M059J (cell line): ENCODE results near the gene TOR4A. TPM values are rescaled to one million over a fixed set of nuclear protein-coding genes. Genes with fewer than 3 reads are reported as not detected.
"Not testable (repeated sequence)": the region's sequence is repeated elsewhere in the genome, so short reads cannot be mapped to it uniquely, and the experiment has no call there.

Source experiments
- DNase-seq: peaks from one replicate; pipeline ENCODE4 v3.0.0-alpha.2; 2012; ENCODE audit warnings: low read depth
- total RNA-seq: library from RNA; depleted of rRNA; stranded (reverse); fragments of >200 nt; shearing (Covaris generic); gene quantifications from 2 replicates; pipeline ENCODE4 v1.2.3, GENCODE V29; 2014

TOR4A gene
- total RNA-seq, 1 experiment from 2014 or later = 1.7 TPM

DNA sequence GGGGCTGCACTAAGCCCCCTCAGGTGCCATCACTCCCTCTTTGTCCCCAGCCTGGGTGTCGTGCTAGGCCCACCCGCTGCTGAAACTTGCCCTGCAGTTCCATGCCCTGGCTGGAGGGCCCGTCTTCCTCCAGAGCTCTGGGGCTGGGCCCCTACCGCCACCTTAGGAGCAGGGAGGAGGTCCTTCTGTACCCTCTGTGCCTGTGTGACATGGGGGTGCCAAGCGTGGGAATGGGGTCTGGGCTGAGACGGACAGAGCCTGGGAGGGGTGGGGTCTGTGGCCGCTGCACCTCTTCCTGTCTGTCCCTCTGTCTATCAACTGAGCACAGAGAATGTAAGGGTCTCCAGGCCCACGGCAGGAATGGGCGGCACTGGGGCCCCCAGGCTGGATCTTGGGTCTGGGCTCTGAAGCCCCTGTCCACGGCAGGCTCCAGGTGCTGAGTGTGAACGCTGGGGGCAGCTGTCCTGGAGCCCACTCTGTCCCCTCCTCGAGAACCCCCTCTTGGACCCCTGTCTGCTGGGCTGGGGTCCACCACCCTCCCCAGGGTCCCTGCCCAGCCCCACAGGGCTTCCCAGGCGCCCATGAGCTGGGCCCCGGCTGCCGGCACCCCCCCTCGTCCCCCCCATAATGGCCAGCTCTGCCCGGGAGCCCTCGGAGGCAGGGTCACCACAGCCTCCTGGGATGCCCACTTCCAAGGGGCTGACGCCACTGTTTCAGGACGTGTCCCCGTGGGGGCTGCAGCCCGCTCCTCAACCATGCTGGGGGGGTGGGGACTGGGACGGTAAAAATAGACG lies 40.4 kb downstream of the TOR4A start:
- DNase-seq = no peak

DNA sequence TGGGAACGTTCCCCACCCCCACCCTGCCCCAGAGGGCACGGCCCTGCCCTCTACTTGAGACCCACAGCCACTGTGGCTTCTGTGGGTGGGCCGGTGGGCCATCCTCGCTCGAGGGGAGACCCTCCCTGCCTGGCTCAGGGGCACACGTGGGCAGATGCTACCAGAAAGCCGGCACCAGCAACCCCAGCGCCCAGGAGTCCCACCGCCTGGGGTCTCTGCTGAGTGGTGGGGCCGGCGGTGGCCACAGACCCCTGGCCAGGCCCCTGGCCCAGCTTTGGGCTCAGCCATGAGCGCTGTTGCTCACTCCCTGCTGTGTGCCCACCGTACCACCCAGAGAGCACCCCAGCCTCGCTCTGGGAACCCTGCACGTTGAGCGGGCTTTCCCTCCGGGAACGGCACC lies 41.1 kb downstream of the TOR4A start:
- no peak for DNase-seq

DNA sequence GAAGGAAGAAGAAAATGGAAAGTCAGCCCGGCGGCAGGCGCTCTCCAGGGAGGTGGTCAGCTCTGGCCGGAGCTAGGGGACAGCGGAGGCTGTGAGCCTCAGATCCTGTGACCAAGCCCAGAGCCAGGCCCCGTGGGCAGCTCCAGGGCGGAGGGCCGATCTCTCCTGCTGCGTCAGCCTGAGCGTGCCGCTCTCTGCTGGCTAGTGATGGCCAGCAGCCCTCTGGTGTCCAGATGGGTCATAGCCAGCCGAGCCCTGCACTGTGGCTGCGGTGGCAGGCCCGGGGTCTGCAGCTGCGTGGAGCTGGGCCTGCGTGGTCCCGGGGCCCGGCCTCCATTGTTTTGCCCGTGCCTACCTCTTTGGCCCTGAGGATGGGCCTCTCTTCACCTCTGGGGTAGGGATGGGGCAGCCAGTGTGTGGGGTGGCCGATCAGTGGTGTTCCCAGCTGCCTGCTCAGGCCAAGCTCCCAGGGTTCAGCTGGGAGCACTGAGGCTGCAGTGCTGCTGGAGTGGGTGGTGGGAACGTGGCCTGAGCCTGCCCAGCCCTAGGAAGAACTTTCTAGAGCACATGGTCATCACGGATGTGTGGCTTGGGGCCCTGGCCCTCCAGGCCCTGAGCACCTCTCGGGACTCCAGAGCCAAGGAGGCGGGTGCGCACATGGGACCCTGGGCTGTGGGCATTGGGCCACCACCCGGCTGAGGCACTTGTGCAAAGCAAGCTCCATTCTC lies 41.6 kb downstream of the TOR4A start:
- peak; percentile 63 for DNase-seq

DNA sequence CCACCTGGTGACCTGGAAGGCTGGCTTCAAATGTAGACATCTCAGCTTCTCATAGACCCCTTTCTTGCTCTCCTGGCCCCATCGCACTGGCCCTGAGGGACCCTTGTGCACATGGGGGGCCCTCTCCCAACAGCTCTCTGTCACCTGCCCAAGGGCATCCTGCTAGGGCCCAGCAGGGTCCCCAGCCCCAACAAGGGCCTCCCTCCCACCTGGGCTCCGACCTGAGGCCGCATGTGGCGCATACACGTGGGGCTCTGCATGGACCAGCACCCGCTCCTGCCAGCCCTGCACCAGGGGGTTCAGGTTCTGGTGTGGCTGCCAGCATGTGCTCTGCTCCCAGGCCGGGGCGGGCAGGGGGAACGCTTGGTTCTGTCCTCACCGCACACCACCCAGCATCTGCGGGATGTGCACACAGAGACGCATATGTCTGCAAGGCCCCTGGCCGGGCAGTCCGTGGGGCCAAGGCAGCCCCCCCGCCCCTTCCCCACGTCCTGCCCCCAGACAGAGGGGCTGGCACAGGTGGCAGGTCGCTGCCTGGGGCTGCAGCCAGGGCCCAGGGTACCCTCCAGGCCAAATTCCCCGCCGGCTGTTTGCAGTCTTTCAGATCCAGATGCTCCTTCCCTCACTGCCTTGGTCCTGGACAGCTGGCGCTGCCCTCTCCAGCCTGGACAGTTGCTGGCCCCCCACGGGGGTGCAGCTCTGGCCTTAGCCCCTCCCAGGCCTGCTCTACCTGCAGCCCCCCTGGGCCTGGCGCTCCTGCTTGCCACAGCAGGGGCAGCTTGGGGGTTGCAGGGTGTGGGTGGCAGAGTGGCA lies 42.4 kb downstream of the TOR4A start:
- DNase-seq = no peak

DNA sequence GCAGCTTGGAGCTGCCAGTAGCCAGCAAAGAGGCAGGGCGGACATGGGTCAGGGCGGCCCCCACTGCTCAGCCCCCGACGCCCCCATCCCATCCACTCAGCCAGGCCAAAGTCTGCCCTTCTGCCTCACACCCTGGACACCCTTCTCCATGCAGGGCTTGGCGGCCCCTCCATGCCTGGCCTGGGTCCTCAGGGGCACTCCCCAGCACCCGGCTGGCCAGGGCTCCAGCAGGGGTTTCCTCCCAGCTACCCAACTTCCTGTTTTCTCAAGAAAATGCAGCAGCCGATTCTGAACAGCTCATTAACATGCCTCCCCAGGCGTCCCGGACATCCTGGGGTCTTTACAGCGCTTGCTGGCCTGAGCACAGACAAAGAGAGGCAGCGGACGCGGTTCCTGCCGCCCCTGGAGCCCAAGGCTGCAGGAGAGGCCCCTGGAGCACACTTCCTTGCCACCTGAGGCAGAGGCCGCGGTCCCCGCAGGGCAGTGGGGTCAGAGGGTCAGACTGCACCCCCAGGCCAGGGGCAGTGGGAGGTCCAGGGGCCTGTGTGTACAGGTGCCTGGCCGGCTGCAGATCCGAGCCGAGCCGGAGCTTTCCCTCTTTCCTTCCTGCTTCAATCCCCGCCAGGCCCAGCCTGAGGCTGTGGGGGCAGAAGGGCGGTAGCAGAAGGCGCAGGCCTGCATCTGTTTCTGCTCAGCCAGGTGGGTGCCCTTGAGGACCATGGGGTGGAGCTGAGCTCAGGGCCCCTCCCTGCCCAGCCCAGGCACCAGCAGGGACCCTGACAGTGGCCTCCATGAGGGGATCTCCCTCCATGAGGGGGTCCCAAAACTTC lies 43.2 kb downstream of the TOR4A start:
- DNase-seq = no peak

DNA sequence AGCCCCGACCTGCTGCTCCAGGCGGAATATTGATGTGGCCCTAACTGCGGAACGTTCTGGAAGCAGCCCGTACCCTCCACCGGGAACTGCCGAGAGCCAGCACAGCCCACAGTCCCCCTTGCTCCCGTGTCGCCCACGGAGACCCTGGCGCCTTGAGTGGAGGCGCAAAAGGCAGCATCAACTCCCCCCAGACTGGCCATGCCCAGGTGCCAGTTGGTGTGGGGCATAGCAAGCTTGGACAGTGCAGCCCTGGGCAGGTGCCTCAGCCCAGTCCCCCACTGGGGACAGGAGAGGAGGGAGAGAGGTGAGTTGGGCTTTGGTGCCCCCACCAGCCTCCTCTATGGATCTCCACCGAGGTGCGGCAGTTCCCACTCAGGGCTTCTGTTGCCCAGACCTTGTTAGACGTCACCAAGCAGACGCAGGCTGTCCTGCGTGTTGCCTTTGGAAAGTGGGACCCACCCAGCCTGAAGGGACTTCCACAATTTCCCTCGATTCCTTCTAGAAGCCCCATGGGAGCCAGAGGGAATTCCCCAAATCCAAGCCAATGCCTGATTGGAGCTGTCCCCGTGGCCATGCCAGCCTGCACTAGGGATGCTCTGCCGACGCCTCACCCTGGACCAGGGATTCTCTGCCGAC lies 44.3 kb downstream of the TOR4A start:
- DNase-seq = no peak

DNA sequence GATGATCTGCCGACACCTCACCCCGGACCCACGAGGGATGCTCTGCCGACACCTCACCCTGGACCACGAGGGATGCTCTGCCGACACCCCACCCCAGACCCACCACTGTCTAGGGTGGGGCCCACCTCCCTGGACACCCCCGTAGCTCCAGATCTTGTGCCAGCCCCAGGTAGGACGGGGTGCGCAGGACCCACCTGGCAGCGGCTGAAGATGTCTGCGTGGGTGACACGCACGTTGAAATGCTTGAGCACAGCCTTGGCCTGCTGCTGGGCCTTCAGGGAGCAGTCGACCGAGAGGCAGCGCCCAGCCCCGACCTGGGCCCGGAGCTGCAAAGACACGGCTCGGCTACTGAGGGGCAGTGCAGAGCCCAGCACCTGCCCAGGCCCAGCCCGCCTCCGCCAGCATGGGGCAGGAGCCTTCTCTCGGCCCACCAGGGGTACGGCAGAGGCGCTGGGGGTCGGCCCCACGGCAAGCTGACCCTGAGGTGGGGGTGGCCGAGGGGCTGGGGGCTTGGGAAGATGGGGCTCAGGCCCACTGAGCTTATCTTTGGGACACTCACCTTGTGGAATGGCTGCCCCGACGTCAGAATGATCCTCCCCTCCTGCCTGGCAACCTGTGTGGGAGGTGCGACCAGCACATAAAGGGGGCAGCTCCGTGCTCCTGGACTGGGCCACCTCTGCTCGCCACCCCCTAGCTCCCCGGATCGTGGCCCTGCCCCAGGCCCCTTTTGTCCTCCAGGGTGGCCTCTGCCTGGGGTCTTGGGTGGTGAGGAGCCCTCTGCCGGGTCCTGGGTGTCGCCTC lies 46.2 kb downstream of the TOR4A start:
- no peak for DNase-seq

DNA sequence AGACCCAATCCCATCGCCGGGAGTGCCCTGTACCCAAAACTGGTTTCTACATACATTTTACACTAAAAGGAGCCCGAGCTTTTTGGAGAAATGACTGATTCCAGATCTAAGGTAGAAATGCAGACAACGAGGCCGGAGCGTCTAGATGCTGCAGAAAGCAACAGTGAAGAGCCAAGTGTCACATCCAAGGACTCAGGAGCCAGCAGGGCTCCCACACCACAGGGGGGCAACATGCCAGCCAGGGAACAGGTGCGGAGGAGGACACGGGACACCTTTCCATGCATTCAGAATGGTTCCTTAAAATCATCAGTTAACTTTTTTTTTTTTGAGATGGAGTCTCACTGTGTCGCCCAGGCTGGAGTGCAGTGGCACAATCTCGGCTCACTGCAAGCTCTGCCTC lies 47.6 kb downstream of the TOR4A start:
- no peak for DNase-seq

DNA sequence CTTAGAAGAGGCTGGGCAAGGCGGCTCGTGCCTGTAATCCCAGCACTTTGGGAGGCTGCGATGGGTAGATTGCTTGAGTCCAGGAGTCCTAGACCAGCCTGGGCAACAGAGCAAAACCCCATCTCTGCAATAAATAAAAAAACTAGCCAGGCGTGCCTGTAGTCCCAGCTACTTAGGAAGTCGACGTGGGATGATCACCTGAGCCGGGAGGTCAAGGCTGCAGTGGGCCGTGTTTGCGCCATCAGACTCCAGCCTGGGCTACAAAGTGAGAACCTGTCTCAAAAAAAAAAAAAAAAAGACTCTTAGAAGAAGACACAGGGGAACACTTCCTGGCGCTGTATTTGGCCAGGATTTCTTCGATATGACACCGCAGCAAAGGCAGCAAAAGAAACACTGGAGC lies 48.3 kb downstream of the TOR4A start:
- no peak for DNase-seq

DNA sequence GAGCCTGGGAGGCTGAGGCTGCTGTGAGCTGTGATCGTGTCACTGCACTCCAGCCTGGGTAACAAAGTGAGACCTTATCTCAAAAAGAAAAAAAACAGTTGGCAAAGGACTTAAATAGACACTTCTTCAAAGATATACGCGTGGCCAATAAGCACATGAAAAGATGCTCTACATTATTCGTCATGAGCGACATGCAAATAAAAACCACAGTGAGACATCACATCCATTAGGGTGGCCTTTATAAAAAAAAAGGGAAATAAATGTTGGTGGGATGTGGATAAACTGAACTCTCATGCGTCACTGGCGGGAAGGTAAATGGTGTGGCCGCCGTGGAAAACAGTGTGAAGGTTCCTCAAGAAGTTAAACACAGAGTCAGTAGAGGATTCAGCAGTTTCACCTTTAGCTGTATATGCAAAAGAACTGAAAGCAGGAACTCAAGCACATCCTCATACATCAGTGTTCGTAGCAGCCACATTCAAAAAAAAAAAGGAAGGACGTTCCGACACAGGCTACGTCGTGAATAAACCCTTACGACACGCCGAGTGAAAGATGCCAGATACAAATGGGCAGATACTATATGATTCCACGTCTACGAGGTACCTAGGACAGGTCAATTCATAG lies 49.0 kb downstream of the TOR4A start:
- DNase-seq = no peak

DNA sequence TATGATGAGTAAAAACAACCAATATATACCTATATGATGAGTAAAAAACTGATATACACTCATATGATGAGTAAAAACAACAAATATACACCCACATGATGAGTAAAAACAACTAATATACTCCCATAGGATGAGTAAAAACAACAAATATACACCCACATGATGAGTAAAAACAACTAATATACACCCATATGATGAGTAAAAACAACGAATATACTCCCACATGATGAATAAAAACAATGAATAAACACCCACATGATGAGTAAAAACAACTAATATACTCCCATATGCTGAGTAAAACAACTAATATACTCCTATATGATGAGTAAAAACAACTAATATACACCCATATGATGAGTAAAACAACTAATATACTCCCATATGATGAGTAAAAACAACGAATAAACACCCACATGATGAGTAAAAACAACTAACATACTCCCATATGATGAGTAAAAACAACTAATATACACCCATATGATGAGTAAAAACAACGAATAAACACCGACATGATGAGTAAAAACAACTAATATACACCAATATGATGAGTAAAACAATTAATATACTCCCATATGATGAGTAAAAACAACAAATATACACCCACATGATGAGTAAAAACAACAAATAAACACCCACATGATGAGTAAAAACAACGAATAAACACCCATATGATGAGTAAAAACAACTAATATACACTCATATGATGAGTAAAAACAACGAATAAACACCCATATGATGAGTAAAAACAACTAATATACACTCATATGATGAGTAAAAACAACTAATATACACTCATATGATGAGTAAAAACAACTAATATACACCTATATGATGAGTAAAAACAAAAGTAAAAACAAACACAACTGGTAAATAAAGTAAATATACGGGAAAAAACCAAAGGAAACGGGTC lies 50.4 kb downstream of the TOR4A start:
- DNase-seq = not testable (repeated sequence)

DNA sequence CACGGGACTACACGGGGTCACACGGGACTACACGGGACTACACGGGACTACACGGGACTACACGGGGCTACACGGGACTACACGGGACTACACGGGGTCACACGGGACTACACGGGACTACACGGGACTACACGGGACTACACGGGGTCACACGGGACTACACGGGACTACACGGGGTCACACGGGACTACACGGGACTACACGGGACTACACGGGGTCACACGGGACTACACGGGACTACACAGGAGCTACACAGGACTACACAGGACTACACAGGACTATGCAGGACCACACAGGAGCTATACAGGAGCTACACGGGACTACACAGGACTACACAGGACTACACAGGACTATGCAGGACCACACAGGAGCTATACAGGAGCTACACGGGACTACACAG lies 52.1 kb downstream of the TOR4A start:
- not testable (repeated sequence) for DNase-seq

DNA sequence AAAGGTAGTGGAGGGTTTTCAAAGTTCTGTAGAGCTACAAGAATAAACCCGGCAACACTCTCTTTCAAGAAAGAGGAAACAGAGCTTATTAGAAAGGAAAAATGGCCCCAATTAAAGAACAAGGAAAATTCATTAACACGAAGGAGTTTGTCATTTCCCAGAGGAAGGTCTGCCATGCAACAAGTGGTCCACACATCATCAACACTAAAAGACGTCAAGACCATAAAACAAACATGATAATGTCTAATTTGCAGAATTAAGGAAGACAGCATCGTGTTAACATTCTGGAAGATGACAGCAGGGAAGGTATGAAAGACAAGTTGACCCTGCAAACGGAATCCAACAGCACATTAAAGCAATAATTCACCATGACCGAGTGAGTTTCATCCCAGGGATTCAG lies 53.2 kb downstream of the TOR4A start:
- no peak for DNase-seq

DNA sequence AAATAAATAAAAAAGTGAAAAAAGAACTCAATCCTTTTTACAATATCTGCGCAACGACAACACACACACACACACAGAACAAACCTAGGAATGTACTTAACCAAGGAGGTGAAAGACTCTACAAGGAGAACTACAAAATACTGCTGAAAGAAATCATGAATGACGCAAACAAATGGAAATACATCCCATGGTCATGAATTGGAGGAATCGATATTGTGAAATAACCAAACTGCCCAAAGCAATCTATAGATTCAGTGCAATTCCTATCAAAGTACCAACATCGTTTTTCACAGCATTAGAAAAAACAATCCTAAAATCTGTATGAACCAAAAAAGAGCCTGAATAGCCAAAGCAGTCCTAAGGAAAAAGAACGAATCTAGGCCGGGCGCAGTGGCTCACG lies 54.4 kb downstream of the TOR4A start:
- no peak for DNase-seq
